Islet of Langerhans (tissue), 1 donor: ENCODE data around the gene ACADM.
"Not testable (repeated sequence)": the region's sequence is repeated elsewhere in the genome, so short reads cannot be mapped to it uniquely, and the experiment has no call there.

ENCODE experiments used
- FAIRE-seq: peaks from one replicate; lab custom pipeline; 2011; peaks lifted over from hg19 to GRCh38; lab: Jason Lieb, UNC

ACADM gene

DNA sequence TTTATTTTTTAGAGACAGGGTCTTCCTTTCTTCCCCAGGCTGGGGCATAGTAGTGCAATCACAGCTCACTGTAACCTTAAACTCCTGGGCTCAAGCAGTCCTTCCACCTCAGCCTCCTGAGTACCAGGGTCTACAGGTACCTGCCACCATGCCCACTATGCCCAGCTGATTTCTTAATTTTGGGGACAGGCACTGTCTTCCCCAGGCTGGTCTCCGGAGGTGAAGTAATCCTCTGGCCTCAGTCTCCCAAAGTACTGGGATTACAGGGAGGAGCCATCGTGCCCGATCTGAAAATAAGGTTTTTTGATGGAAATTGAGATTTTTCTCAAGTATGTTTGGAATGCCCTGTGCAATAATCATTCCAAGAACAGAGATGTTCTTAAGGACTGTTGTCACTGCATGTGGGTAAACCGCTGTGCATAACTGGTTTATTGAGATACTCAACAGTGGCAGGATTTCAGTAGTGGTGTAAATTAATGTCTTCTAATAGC is 71.2 kb downstream of the ACADM start:
- FAIRE-seq, result no peak

DNA sequence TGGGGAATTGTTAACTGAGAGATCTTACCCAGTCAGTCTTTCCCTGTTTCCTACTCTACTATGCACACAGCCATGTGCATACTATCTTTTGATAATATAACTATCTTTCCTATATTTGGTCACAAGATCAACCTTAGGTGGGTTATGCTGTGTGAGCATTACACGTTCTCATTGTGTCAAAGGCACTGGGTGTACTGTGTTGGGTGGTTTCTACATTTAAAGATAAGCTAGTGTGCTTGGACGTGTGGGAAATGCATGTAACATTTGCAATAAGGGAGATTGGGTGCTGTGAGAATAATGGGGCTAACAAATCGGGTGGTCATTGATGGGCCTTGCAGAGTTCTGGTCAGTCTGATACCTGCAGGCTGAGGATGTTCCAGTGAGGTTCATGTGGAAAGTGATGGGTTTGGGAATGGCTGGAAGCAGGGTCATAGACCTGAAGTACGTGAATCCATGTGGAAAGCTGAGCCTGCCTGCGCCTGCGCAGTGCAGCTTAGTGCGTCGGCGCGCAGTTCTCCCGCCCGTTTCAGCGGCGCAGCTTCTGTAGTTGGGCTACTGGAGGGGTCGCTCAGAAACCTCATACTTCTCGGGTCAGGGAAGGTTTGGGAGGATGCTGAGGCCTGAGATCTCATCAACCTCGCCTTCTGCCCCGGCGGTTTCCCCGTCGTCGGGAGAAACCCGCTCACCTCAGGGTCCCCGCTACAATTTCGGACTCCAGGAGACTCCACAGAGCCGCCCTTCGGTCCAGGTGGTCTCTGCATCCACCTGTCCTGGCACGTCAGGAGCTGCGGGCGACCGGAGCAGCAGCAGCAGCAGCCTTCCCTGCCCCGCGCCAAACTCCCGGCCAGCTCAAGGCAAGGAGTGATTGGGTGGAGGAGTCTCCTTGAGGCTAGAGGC is 72.1 kb downstream of the ACADM start, which contains the start of gene MSH4:
Gene MSH4 (plus strand): TSS at position 507 of the 897 bp plus-strand sequence. CDS start 104 bp downstream, at position 611.
- FAIRE-seq, result no peak

DNA sequence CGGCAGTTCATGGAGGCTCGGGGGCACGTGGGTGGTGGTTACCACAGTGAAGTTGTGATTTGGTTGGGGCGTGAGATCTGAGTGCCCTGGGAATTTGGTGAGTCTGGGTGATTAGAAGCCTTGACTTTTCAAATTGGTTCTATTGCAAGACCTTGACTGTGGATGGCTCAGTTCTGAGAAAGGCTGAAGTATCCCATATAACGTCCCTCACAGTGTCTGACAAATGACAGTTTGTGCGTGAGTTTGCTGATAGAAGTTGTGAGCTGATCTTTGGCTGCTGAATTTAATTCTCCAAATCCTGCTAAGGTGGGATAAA is 72.7 kb downstream of the ACADM start:
- FAIRE-seq, result no peak

DNA sequence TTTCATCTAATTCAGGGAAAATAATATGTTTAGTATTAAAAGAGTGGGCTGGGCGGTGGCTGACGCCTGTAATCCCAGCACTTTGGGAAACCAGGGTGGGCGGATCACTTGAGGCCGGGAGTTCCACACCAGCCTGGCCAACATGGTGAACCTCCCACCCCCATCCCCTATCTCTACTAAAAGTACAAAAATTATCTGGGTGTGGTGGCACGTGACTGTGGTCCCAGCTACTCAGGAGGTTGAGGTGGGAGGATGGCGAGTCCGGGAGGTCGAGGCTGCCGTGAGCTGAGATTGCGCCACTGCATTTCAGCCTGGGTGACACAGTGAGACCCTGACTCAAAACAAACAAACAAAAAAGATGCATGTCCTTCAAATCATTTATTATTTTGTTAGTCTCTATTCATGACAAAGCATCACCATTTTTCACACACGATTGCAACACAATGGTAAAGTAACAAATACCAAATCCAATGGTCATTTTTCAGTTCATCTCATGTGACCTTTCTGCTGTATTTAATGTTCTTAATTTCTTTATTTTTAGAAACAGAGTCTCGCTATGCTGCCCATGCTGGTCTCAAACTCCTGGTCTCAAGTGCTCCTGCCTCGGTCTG is 73.2 kb downstream of the ACADM start:
- FAIRE-seq, result no peak

DNA sequence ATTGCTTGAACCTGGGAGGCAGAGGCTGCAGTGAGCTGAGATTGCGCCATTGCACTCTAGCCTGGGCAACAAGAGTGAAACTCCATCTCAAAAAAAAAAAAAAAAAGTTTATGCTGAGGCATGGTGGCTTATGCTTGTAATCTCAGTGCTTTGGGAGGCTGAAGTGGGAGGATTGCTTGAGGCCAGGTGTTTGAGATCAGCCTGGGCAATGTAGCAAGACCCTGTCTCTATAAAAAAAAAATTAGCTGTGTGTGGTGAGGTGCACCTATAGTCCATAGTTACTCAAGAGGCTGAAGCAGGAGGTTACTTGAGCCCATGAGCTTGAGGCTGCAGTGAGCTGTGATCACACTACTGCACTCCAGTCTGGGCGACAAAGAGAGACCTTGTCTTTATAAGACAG is 77.0 kb downstream of the ACADM start:
- FAIRE-seq, result not testable (repeated sequence)

DNA sequence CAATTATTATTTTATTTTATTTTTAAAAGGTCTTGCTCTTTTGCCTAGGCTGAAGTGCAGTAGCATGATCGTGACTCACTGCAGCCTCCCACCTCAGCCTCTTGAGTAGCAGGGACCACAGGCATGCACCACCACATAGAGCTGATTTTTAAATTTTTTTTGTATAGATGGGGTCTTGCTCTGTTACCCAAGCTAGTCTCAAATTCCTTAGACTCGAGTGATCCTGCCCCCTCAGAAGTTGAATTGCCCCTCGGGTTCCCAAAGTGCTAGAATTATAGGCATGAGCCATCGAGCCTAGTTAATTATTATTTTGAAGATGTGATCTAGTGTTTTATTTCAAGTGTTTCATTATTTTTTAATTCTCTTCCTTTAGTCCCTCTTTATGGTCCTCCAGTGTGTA is 84.4 kb downstream of the ACADM start:
- peak; percentile 60 for FAIRE-seq

DNA sequence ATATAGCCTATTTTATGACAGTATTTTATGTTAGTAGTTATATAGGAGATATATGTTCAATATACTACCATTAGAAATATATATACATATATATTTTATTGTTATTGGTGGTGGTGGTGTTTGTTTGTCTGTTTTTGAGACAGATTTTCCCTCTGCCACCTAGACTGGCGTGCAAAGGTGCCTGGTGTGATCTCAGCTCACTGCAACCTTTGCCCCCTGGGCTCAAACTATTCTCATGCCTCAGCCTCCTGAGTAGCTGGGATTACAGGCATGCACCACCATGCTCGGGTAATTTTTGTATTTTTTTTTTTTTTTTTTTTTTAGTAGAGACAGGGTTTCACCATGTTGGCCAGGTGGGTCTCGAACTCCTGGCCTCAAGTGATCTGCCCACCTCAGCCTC is 85.6 kb downstream of the ACADM start:
- not testable (repeated sequence) for FAIRE-seq

DNA sequence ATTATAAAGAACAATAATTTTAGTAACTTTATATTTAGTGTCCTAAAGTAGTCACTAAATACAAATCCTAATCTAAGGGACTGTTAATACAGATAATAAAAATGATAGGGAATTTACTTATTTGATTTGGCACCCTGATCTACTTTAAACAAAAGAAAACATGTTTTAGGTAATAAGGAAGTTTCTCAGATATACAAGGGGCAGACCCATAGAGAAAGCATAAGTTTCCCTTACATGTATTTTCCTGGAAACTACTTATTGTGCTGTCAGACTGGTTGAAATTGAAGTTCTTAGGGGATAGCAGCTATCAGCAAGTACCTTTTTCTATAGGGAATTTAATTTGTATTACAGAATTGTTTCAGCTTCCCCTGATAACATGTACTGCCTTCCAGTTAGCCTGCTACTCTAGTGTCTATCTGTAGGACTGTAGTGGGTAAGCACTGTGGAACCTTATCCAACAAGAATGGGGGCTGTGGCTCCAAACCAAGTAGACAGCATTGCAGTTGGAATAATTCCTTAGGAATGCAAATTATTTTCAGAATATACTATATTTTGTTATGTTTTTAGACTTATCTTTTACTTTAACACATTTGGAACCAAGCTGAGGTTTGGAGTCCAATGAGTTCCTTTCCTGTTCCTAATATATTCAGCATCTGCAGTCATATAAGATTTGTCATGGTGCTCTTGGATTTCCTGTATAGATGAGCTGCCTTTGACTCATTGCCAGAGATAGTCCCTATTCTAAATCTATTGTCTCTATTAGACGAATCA is 86.9 kb downstream of the ACADM start:
- FAIRE-seq, result no peak

DNA sequence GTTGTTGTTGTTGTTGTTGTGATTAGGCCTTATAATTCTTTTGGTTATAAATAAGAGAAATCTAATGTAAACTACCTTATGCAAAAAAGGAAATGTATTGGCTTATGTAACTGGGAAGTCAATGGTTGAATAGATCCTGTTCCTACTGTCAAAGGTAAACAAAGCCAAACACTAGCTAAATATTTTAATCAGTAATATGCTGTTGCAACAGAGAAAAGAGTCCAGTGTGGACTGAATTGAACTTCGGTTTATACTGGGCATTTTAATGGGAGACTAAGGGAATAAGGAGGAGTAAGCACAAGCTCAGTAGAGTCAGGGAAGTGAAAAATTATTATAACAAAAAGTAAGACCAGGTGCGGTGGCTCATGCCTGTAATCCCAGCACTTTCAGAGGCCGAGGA is 87.6 kb downstream of the ACADM start:
- FAIRE-seq, result no peak
